GM12878 (cell line): Measurements from ENCODE around the gene HBQ1. TPM values are rescaled to one million over a fixed set of nuclear protein-coding genes. Genes with fewer than 3 reads are reported as not detected.

Experiments used
- ATAC-seq: fragments of 200-7000 bp; cut with Tn5 transposase; 3 replicates; pipeline ENCODE4 v1.9.1; 2020; ENCODE audit warnings: mild to moderate bottlenecking, moderate library complexity
- BruUV-seq: library from RNA; stranded (reverse); fragments of 400-500 nt; replicated peaks from 2 replicates; lab custom pipeline; 2021; lab: Mats Ljungman, UMichigan
- CTCF ChIA-PET: fragments of 300-600 bp; sonication (Branson Sonifier 250); formaldehyde crosslinking; extraction: SDS; loops from one replicate; lab custom pipeline; 2021; ENCODE audit warnings: inconsistent platforms; lab: Yijun Ruan, JAX
- POLR2A ChIA-PET: fragments of 350-600 bp; formaldehyde crosslinking; extraction: SDS; loops from one replicate; lab custom pipeline; 2021; ENCODE audit warnings: inconsistent platforms; lab: Charles Lee
- RAD21 ChIA-PET: fragments of 300-600 bp; sonication (Branson Sonifier 250); formaldehyde crosslinking; loops from one replicate; lab custom pipeline; 2023; ENCODE audit warnings: antibody characterized with exemption; ENCODE audit not compliant: unreplicated experiment; lab: Charles Lee
- SMC1A ChIA-PET: fragments of 300-600 bp; sonication (Branson Sonifier 250); formaldehyde crosslinking; loops from one replicate; lab custom pipeline; 2023; ENCODE audit not compliant: unreplicated experiment, uncharacterized antibody; lab: Charles Lee
- DNase-seq: peaks from one replicate; pipeline ENCODE4 v3.0.0-alpha.2; 2011; ENCODE audit warnings: low read depth, low spot score
- FAIRE-seq: peaks from 3 replicates; lab custom pipeline; 2011; peaks lifted over from hg19 to GRCh38; lab: Jason Lieb, UNC
- H2AFZ ChIP-seq: 2 replicates; pipeline ENCODE4 v1.6.0; 2011; ENCODE audit warnings: low read depth, low read length, control low read depth; ENCODE audit not compliant: control insufficient read depth
- H3K27ac ChIP-seq: 2 replicates; pipeline ENCODE4 v1.5.1; 2011; ENCODE audit warnings: control low read depth; ENCODE audit not compliant: control insufficient read depth, insufficient read depth
- H3K27me3 ChIP-seq, 2 experiments: replicated peaks in 1 of 2; 2 replicates each; pipeline versions ENCODE4 v1.6.0 to v1.6.1; 2011; ENCODE audit warnings: low read length in 1 of 2; ENCODE audit not compliant: control insufficient read depth in 2 of 2, insufficient read depth in 2 of 2
- H3K36me3 ChIP-seq, 2 experiments: 2 replicates each; pipeline ENCODE4 v1.5.1; 2011; ENCODE audit warnings: low read length in 1 of 2; ENCODE audit not compliant: control insufficient read depth in 2 of 2, insufficient read depth in 2 of 2
- H3K4me1 ChIP-seq: 2 replicates; pipeline ENCODE4 v1.6.1; 2011; ENCODE audit warnings: mild to moderate bottlenecking, low read length, moderate library complexity, mixed read lengths; ENCODE audit not compliant: control insufficient read depth, insufficient read depth
- H3K4me2 ChIP-seq: 2 replicates; pipeline ENCODE4 v1.6.0; 2011; ENCODE audit warnings: control low read depth; ENCODE audit not compliant: control insufficient read depth, insufficient read depth
- H3K4me3 ChIP-seq: fragments of 200-600 bp; sonication (generic); 2 replicates; pipeline ENCODE4 v1.5.1; 2016
- H3K79me2 ChIP-seq: 2 replicates; pipeline ENCODE4 v1.6.0; 2011; ENCODE audit warnings: low read length; ENCODE audit not compliant: control insufficient read depth, insufficient read depth
- H3K9ac ChIP-seq: 2 replicates; pipeline ENCODE4 v1.8.0; 2011; ENCODE audit warnings: low read length, control low read depth, mixed read lengths; ENCODE audit not compliant: control insufficient read depth, insufficient read depth
- H3K9me3 ChIP-seq: replicated peaks from 3 replicates; pipeline ENCODE4 v1.5.1; 2011; ENCODE audit warnings: mild to moderate bottlenecking, low read length; ENCODE audit not compliant: control insufficient read depth, insufficient read depth
- H4K20me1 ChIP-seq: 2 replicates; pipeline ENCODE4 v1.6.0; 2011; ENCODE audit not compliant: control insufficient read depth, insufficient read depth
- EZH2 ChIP-seq: IDR thresholded peaks from 2 replicates; pipeline ENCODE4 v1.6.1; 2012; ENCODE audit warnings: low read depth, mild to moderate bottlenecking, control low read depth, inconsistent platforms, low read length, borderline replicate concordance; ENCODE audit not compliant: control insufficient read depth
- JUNB ChIP-seq: IDR thresholded peaks from 2 replicates; pipeline ENCODE4 v1.6.1; 2016; ENCODE audit warnings: antibody characterized with exemption, mild to moderate bottlenecking
- WGBS: methylation state at CpG from one replicate; pipeline ENCODE4 v1.1.6; 2016; ENCODE audit warnings: low lambda C conversion rate; ENCODE audit not compliant: insufficient replicate concordance, insufficient coverage; ENCODE audit errors: missing lambda C conversion rate; 5-methylcytosine and 5-hydroxymethylcytosine counted together
- in situ Hi-C: fragments of 300-500 bp; cut with MboI; formaldehyde crosslinking; loops from 9 replicates; pipeline ENCODE4 v1.14.3; 2018; ENCODE audit warnings: mixed read lengths
- intact Hi-C: fragments of 100-400 bp; cut with micrococcal nuclease; formaldehyde crosslinking; loops from one replicate; pipeline ENCODE4 v1.14.2; 2022; ENCODE audit not compliant: unreplicated experiment
- polyA plus RNA-seq, 11 experiments: library from polyadenylated mRNA; depleted of rRNA in 4 of 11; unstranded in 6 of 11; stranded (reverse) in 5 of 11; fragments of >200 nt; fragmentation: Nextera tagmentation in 4 of 11; fragmentation: Illumina TruSeq in 1 of 11; extraction: Ambion mirVana in 4 of 11; extraction: Trizol in 1 of 11; gene quantifications; 1 replicate in 1 of 11; 2 replicates in 10 of 11; pipeline versions ENCODE4 v1.2.1 to v1.2.3, GENCODE V29; 2011 to 2016; ENCODE audit warnings: inconsistent platforms in 2 of 11, missing spikeins in 2 of 11, low read depth in 1 of 11
- total RNA-seq, 4 experiments: library from RNA; depleted of rRNA in 3 of 4; stranded (reverse); fragments of >200 nt in 3 of 4; fragmentation: Illumina TruSeq in 1 of 4; extraction: Trizol in 1 of 4; gene quantifications; 2 replicates each; pipeline versions ENCODE4 v1.2.1 to v1.2.3, GENCODE V29; 2013 to 2021
- TF ChIP-seq, protein P1 (sequence below): IDR thresholded peaks from 2 replicates; pipeline ENCODE4 v1.6.1; 2011; ENCODE audit warnings: borderline replicate concordance, low read depth, mild to moderate bottlenecking, moderate library complexity, mixed read lengths, low read length; ENCODE audit not compliant: insufficient read depth; ENCODE audit errors: extremely low read length

The HBQ1 gene
- total and polyA plus RNA-seq, 10 of the 15 experiments (the other 5 are each of a cell fraction or from before 2014, with no cell fraction given) = not detected

DNA sequence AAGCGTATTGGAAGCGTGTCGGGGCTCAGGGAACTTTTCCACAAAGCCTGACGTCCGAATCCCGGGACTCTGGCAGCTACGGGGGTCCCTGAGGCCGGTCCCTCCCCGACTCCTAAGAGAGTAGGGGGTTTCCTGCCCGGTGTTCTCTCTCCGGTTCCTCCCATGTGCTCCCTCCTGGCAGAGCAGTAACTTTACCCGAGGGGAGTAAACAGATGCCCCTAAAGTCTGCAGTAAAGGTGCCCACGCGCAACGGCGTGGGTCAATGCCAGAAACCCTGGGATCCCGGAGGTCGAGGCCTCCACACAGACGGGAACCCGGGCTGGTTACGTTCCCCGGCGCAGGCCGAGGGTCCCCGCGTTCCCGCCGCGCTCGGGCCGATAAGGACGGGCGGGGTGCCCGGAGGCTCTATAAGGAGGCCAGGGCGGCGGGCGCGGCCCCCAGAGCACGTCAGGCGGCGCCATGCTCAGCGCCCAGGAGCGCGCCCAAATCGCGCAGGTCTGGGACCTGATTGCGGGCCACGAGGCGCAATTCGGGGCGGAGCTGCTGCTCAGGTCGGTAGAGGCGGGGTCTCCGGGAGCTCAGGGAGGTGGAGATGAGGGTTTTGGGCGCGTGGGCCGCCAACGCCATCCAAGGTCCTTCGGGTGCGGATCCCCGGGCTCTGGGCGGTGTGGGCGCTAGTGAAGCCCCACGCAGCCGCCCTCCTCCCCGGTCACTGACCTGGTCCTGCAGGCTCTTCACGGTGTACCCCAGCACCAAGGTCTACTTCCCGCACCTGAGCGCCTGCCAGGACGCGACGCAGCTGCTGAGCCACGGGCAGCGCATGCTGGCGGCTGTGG, 14.5 kb upstream of the HBQ1 start, which contains the start of gene HBM:
Gene HBM, plus strand, starts transcription at position 440 of the 836 bp plus-strand sequence. Its CDS starts 20 bp downstream, at position 460.
- Histone ChIP-seq H4K20me1 (no peaks in the 10 kb centered on the region), H3K79me2 (no peaks in the 10 kb centered on the region), H3K4me3 (no peak within 1 kb of the TSS), H3K36me3 (no peaks in the 10 kb centered on the region), H2AFZ (no peak within 1 kb of the TSS), H3K27ac (no peak within 1 kb of the TSS), H3K9ac (no peak within 1 kb of the TSS), H3K4me1 (peaks cover 3% of the 10 kb centered on the region; the same call in 1 of the 2 replicates), H3K27me3 (peaks cover 9 to 24% of the 10 kb centered on the region in 2 experiments), H3K9me3 (no peaks in the 10 kb centered on the region), H3K4me2 (peak within 1 kb of the TSS; percentile 50; the same call in 1 of the 2 replicates)
- SMC1A ChIA-PET = no interaction called here
- WGBS = 28% methylated on average over 73 of the region's 75 CpGs
- CTCF ChIA-PET = interaction anchor here (1.3 kb wide), 1 partner anchor 59 kb away, joined by 3 read pairs; no protein-coding TSS in a partner anchor
- ATAC-seq (no peak; the same call in 1 of the 3 replicates), DNase-seq (no peak), FAIRE-seq (no peak)
- TF ChIP-seq JUNB (no peak), EZH2 (0 out of 2 replicates have a peak, but pooled peaks have one; percentile 49)
- TF ChIP-seq, protein P1, sequence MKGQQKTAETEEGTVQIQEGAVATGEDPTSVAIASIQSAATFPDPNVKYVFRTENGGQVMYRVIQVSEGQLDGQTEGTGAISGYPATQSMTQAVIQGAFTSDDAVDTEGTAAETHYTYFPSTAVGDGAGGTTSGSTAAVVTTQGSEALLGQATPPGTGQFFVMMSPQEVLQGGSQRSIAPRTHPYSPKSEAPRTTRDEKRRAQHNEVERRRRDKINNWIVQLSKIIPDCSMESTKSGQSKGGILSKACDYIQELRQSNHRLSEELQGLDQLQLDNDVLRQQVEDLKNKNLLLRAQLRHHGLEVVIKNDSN = peak; percentile 12
- in situ Hi-C loops = no loop called here
- POLR2A ChIA-PET = no interaction called here
- intact Hi-C loops = no loop called here
- no TSS peak for BruUV-seq
- RAD21 ChIA-PET = no interaction called here
